ENCODE measurements around the gene IL1RN. TPM values are rescaled to one million over a fixed set of nuclear protein-coding genes. Genes with fewer than 3 reads are reported as not detected.

IL1RN gene
- total and polyA plus RNA-seq, 2 of the 13 experiments (the other 11 are each of a cell fraction or from before 2014, with no cell fraction given) = 21.2 to 101 TPM

- DNase-seq (ENCODE audit: low spot score) = no peak
- no peaks in the 10 kb centered on the region; a peak in 1 of 5 replicates for H3K27me3 ChIP-seq (ENCODE audit: control insufficient read depth in 1 of 2, insufficient read depth in 2 of 2, low read length in 2 of 2)
- FAIRE-seq = no peak
- no peak for ATAC-seq
- ChIA-PET POLR2A (interaction anchor here (6.5 kb wide), 1 partner anchor 35 kb away, joined by 45 read pairs; the partner anchor contains the start of gene IL1RN), CTCF (ENCODE audit: low intra/inter-chr PET ratio, low total read pairs) (no interaction called here)
- H3K4me1 ChIP-seq (ENCODE audit: insufficient read depth, low read length) = peaks cover 33% of the 10 kb centered on the region
- in situ Hi-C loops (cut with HindIII; ENCODE audit: extremely low pct_ligation_motif_present, low pct_unique_long_range_greater_than_20kb) = no loop called here
- H3K9me3 ChIP-seq (ENCODE audit: low read length) = no peaks in the 10 kb centered on the region; the same call in 1 of the 2 replicates
- no peak overlapping the region for H3K4me2 ChIP-seq (ENCODE audit: low read depth, low read length)
- TF ChIP-seq ZNF777 (CRISPR knock-in tag; IDR thresholded peaks at IDR 0.05) (no peak), IRF9 (CRISPR knock-in tag; IDR thresholded peaks at IDR 0.05; ENCODE audit: borderline replicate concordance) (no peak)
- no TSS peak for BruUV-seq (replicated peaks)
- H4K20me1 ChIP-seq (ENCODE audit: insufficient read depth, low read length) = no peaks in the 10 kb centered on the region
- no peak overlapping the region for H3K4me3 ChIP-seq (replicated peaks in 1 of 3; ENCODE audit: insufficient read depth in 1 of 3, low read depth in 2 of 3, low read length in 3 of 3)
- H2AFZ ChIP-seq (ENCODE audit: low read length) = no peak overlapping the region
- intact Hi-C loops (cut with micrococcal nuclease; ENCODE audit: unreplicated experiment) = no loop called here
- no peak overlapping the region for H3K27ac ChIP-seq (ENCODE audit: extremely low read length, insufficient read depth, low read length)
- WGBS (ENCODE audit: low lambda C conversion rate) = 28% methylated on average over 4 of the region's 4 CpGs
- H3K36me3 ChIP-seq (replicated peaks in 1 of 2; ENCODE audit: control insufficient read depth in 1 of 2, insufficient read depth in 2 of 2, low read length in 2 of 2) = no peaks in the 10 kb centered on the region
- no peak overlapping the region for H3K9ac ChIP-seq (ENCODE audit: insufficient read depth, low read depth, low read length)
- H3K79me2 ChIP-seq (ENCODE audit: insufficient read depth, low read length) = no peaks in the 10 kb centered on the region
Measured at GRCh38 chr2:113091231-113091896, 36.0 kb upstream of the IL1RN start.

- H3K27me3 ChIP-seq (ENCODE audit: control insufficient read depth in 1 of 2, insufficient read depth in 2 of 2, low read length in 2 of 2) = no peaks in the 10 kb centered on the region; a peak in 1 of 5 replicates
- no peaks in the 10 kb centered on the region for H3K36me3 ChIP-seq (replicated peaks in 1 of 2; ENCODE audit: control insufficient read depth in 1 of 2, insufficient read depth in 2 of 2, low read length in 2 of 2)
- no peak overlapping the region for H3K9ac ChIP-seq (ENCODE audit: insufficient read depth, low read depth, low read length)
- no peak overlapping the region for H3K27ac ChIP-seq (ENCODE audit: extremely low read length, insufficient read depth, low read length)
- no peaks in the 10 kb centered on the region for H3K9me3 ChIP-seq (ENCODE audit: low read length)
- intact Hi-C loops (cut with micrococcal nuclease; ENCODE audit: unreplicated experiment) = no loop called here
- BruUV-seq (replicated peaks) = no TSS peak
- TF ChIP-seq ZNF616 (CRISPR knock-in tag; IDR thresholded peaks at IDR 0.05; ENCODE audit: low read depth) (no peak), ZNF101 (CRISPR knock-in tag; IDR thresholded peaks at IDR 0.05; ENCODE audit: borderline replicate concordance, low read depth) (no peak), ZNF546 (CRISPR knock-in tag; conservative IDR thresholded peaks at IDR 0.05) (no peak), MXD1 (CRISPR knock-in tag; IDR thresholded peaks at IDR 0.05) (no peak), KAT8 (CRISPR knock-in tag; IDR thresholded peaks at IDR 0.05) (no peak), HOXD1 (CRISPR knock-in tag; IDR thresholded peaks at IDR 0.05) (no peak), ZC3H4 (CRISPR knock-in tag; IDR thresholded peaks at IDR 0.05; ENCODE audit: borderline replicate concordance) (no peak), FLYWCH1 (CRISPR knock-in tag; IDR thresholded peaks at IDR 0.05) (no peak), FOXK1 (CRISPR knock-in tag; IDR thresholded peaks at IDR 0.05; ENCODE audit: borderline replicate concordance, low read depth) (no peak), MED1 (CRISPR knock-in tag; IDR thresholded peaks at IDR 0.05) (no peak), ZNF839 (CRISPR knock-in tag; IDR thresholded peaks at IDR 0.05; ENCODE audit: borderline replicate concordance) (no peak), ELF3 (CRISPR knock-in tag; IDR thresholded peaks at IDR 0.05) (no peak), MEIS2 (CRISPR knock-in tag; IDR thresholded peaks at IDR 0.05) (no peak)
- H2AFZ ChIP-seq (ENCODE audit: low read length) = no peak overlapping the region
- DNase-seq (ENCODE audit: low spot score) (no peak), FAIRE-seq (no peak), ATAC-seq (no peak)
- POLR2A ChIA-PET = interaction anchor here (6.5 kb wide), 1 partner anchor 33 kb away, joined by 45 read pairs; the partner anchor contains the start of gene IL1RN
- 50% methylated on average over 5 of the region's 5 CpGs for WGBS (ENCODE audit: low lambda C conversion rate)
- in situ Hi-C loops (cut with HindIII; ENCODE audit: extremely low pct_ligation_motif_present, low pct_unique_long_range_greater_than_20kb) = no loop called here
- no peak overlapping the region for H3K4me3 ChIP-seq (replicated peaks in 1 of 3; ENCODE audit: insufficient read depth in 1 of 3, low read depth in 2 of 3, low read length in 3 of 3)
- no peaks in the 10 kb centered on the region for H3K79me2 ChIP-seq (ENCODE audit: insufficient read depth, low read length)
- H3K4me2 ChIP-seq (ENCODE audit: low read depth, low read length) = no peak overlapping the region
- no peaks in the 10 kb centered on the region for H4K20me1 ChIP-seq (ENCODE audit: insufficient read depth, low read length)
- CTCF ChIA-PET (ENCODE audit: low intra/inter-chr PET ratio, low total read pairs) = no interaction called here
- H3K4me1 ChIP-seq (ENCODE audit: insufficient read depth, low read length) = peaks cover 24% of the 10 kb centered on the region
Measured at GRCh38 chr2:113092864-113093612, 34.4 kb upstream of the IL1RN start.
